22Rv1 (cell line): ENCODE measurements around the gene NIPAL4.

Experiments
- ZFX ChIP-seq: fragments of 450-650 bp; IDR thresholded peaks from 2 replicates; pipeline ENCODE4 v1.6.1; 2017; ENCODE audit warnings: antibody characterized with exemption, borderline replicate concordance
- TF ChIP-seq, protein P1 (sequence below): fragments of 450-650 bp; IDR thresholded peaks from 2 replicates; pipeline ENCODE4 v1.5.1; 2017; ENCODE audit warnings: mild to moderate bottlenecking

DNA sequence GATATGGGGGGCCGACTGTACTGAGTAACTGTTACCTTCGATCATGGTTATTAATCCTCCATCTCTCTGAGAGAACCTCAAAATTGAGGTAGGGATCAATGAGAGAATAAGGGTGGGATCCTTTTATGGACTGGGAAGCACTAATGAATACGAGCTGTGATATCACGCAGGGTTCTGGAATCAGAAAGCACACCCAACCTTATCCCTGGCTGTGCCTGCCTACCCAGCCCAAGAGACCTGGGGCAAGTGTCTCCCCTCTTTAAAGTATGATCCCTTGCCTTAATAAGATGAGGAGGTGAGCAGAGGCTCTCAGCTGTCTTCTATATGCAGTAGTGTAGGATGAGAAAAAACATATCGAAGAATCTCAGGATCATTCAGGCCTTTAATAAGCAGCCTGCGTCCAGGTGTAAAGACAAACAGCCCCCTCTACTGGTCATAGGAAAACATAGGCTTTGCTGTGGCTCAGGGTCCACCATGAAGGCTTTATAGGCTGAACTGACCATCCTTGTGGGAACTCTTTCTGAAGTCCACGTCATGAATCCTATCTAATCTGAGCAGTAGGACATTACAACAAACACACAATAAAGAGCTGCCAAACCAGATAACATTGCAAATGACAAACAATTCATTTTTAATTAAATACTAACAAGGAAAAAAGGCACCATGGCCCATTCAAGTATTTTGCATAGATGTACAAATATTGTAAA lies 16.8 kb downstream of the NIPAL4 start:
- TF ChIP-seq, protein P1, sequence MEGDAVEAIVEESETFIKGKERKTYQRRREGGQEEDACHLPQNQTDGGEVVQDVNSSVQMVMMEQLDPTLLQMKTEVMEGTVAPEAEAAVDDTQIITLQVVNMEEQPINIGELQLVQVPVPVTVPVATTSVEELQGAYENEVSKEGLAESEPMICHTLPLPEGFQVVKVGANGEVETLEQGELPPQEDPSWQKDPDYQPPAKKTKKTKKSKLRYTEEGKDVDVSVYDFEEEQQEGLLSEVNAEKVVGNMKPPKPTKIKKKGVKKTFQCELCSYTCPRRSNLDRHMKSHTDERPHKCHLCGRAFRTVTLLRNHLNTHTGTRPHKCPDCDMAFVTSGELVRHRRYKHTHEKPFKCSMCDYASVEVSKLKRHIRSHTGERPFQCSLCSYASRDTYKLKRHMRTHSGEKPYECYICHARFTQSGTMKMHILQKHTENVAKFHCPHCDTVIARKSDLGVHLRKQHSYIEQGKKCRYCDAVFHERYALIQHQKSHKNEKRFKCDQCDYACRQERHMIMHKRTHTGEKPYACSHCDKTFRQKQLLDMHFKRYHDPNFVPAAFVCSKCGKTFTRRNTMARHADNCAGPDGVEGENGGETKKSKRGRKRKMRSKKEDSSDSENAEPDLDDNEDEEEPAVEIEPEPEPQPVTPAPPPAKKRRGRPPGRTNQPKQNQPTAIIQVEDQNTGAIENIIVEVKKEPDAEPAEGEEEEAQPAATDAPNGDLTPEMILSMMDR = peak; percentile 84
- TF ChIP-seq ZFX = no peak
